Fibroblast of lung (primary cell): ENCODE results near the gene TIMM22. TPM values are rescaled to one million over a fixed set of nuclear protein-coding genes. Genes with fewer than 3 reads are reported as not detected.
"Not testable (repeated sequence)": the region's sequence is repeated elsewhere in the genome, so short reads cannot be mapped to it uniquely, and the experiment has no call there.

Source experiments
- DNase-seq, 2 donors: peaks; one replicate each; pipeline versions ENCODE4 v3.0.0 to v3.0.0-alpha.2; 2010; ENCODE audit warnings: low read depth in 2 of 2
- H2AFZ ChIP-seq: 2 replicates; pipeline ENCODE4 v1.5.1; 2012; ENCODE audit warnings: low read length, control low read depth, inconsistent platforms
- H3K27ac ChIP-seq: 2 replicates; pipeline ENCODE4 v1.5.1; 2011; ENCODE audit warnings: low read length, control low read depth; ENCODE audit not compliant: insufficient read depth
- H3K27me3 ChIP-seq: 2 replicates; pipeline ENCODE4 v1.5.1; 2011; ENCODE audit warnings: mild to moderate bottlenecking, low read length; ENCODE audit not compliant: control insufficient read depth, insufficient read depth
- H3K36me3 ChIP-seq: 2 replicates; pipeline ENCODE4 v1.5.1; 2011; ENCODE audit warnings: low read length; ENCODE audit not compliant: control insufficient read depth, insufficient read depth
- H3K4me1 ChIP-seq: 2 replicates; pipeline ENCODE4 v1.5.1; 2011; ENCODE audit warnings: low read length; ENCODE audit not compliant: control insufficient read depth, insufficient read depth; ENCODE audit errors: extremely low read depth
- H3K4me2 ChIP-seq: 2 replicates; pipeline ENCODE4 v1.5.1; 2011; ENCODE audit warnings: low read length, control low read depth; ENCODE audit not compliant: insufficient read depth; ENCODE audit errors: extremely low read depth
- H3K4me3 ChIP-seq, 4 experiments: fragments of 200-600 bp in 1 of 4; sonication (generic) in 1 of 4; replicated peaks in 1 of 4; 2 replicates each; pipeline ENCODE4 v1.5.1; 2011 to 2016; ENCODE audit warnings: low read length in 4 of 4, low read depth in 3 of 4, mild to moderate bottlenecking in 3 of 4, control low read depth in 2 of 4, inconsistent platforms in 1 of 4, mixed read lengths in 1 of 4; ENCODE audit not compliant: insufficient read depth in 1 of 4; ENCODE audit errors: control extremely low read depth in 1 of 4
- H3K79me2 ChIP-seq: 2 replicates; pipeline ENCODE4 v1.5.1; 2012; ENCODE audit warnings: mild to moderate bottlenecking, low read length, inconsistent platforms; ENCODE audit not compliant: control insufficient read depth, insufficient read depth
- H3K9ac ChIP-seq: 2 replicates; pipeline ENCODE4 v1.5.1; 2011; ENCODE audit warnings: mild to moderate bottlenecking, low read length, control low read depth; ENCODE audit not compliant: insufficient read depth
- H3K9me3 ChIP-seq: 2 replicates; pipeline ENCODE4 v1.5.1; 2012; ENCODE audit warnings: low read depth, low read length; ENCODE audit not compliant: control insufficient read depth, insufficient read depth
- H4K20me1 ChIP-seq: 2 replicates; pipeline ENCODE4 v1.5.1; 2011; ENCODE audit warnings: low read length; ENCODE audit not compliant: control insufficient read depth, insufficient read depth; ENCODE audit errors: extremely low read depth
- CTCF ChIP-seq, 2 donors: IDR thresholded peaks in 1 of 2; conservative IDR thresholded peaks in 1 of 2; 1 replicate in 1 of 2; 2 replicates in 1 of 2; pipeline ENCODE4 v1.5.1; 2011 to 2012; ENCODE audit warnings: low read length in 2 of 2, control low read depth in 1 of 2, inconsistent platforms in 1 of 2, low read depth in 1 of 2, mild to moderate bottlenecking in 1 of 2
- EZH2 ChIP-seq: IDR thresholded peaks from 2 replicates; pipeline ENCODE4 v1.5.1; 2012; ENCODE audit warnings: low read length, control low read depth, mild to moderate bottlenecking; ENCODE audit errors: missing control alignments
- polyA plus RNA-seq, 2 donors: library from polyadenylated mRNA; depleted of rRNA in 1 of 2; stranded (reverse) in 1 of 2; unstranded in 1 of 2; fragments of >200 nt; gene quantifications; 2 replicates each; pipeline ENCODE4 v1.2.1, GENCODE V29; 2011 to 2012; ENCODE audit warnings: missing spikeins in 1 of 2
- total RNA-seq: library from RNA; depleted of rRNA; stranded (reverse); fragments of >200 nt; gene quantifications from 2 replicates; pipeline ENCODE4 v1.2.1, GENCODE V29; 2014

The TIMM22 gene
- total and polyA plus RNA-seq, 2 donors (not counting 1 experiment from before 2014, with no cell fraction given), result 13.4 to 17.4 TPM

GRCh38 chr17:973053-973452 lies 23.9 kb upstream of the TIMM22 start:
- H3K27ac ChIP-seq, result no peak overlapping the region
- peaks cover 40% of the 10 kb centered on the region for H3K79me2 ChIP-seq
- no peak overlapping the region for H3K4me3 ChIP-seq
- H3K4me1 ChIP-seq, result no peaks in the 10 kb centered on the region
- no peak overlapping the region for H2AFZ ChIP-seq
- H3K36me3 ChIP-seq, result no peaks in the 10 kb centered on the region
- DNase-seq, result peak in 1 of 2 donors; percentile 67
- no peak overlapping the region for H3K4me2 ChIP-seq
- TF ChIP-seq CTCF (conservative IDR thresholded peaks at IDR 0.05 in 1 of 2, IDR thresholded peaks at IDR 0.05 in 1 of 2; ENCODE audit: low read depth in 1 of 2, low read length in 2 of 2) (no peak), EZH2 (no peak)
- H3K27me3 ChIP-seq, result no peaks in the 10 kb centered on the region
- no peak overlapping the region for H3K9ac ChIP-seq
- H4K20me1 ChIP-seq, result no peaks in the 10 kb centered on the region
- H3K9me3 ChIP-seq, result no peaks in the 10 kb centered on the region

- DNase-seq, H3K27me3 ChIP-seq, H4K20me1 ChIP-seq, H3K4me3 ChIP-seq, H3K4me1 ChIP-seq, H3K9me3 ChIP-seq, H3K9ac ChIP-seq, H3K27ac ChIP-seq, H3K36me3 ChIP-seq, H3K4me2 ChIP-seq, H2AFZ ChIP-seq: not testable (repeated sequence)
- H3K79me2 ChIP-seq, result peaks cover 39% of the 10 kb centered on the region
These were observed 22.2 kb upstream of the TIMM22 start for GRCh38 chr17:974778-975177.

DNA sequence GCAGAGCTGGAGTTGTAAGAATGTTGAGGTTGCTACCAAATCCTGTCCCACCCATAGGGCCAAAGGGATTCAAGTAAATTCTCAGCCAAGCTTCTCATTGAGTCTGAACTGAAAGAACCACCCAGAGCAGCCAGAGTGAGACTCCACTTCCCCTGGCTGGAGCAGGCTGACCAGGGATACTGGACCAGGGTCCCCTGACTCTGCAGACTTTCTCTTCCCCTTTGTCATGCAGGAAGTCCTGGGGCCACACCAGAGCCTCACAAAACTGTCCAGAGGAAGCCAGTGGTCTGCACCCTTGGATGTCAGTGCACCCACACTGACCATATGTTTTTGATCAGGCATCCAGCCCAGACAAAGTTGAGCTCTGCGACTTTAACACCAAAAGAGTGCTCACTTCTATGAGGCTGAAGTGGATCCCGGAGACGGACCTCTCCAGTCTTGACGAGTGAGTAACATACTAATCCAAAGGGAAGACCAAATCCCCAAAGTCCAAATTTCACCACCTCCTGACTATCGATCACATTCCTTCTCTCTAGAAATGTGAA lies 21.5 kb upstream of the TIMM22 start:
- Histone ChIP-seq H3K9me3 (no peaks in the 10 kb centered on the region), H3K27ac (peak overlapping the region; percentile 11), H3K4me3 (peak overlapping the region in 1 of 4 experiments; percentile 23), H3K4me2 (peak overlapping the region; percentile 45), H3K4me1 (no peaks in the 10 kb centered on the region), H3K27me3 (no peaks in the 10 kb centered on the region), H3K9ac (no peak overlapping the region), H2AFZ (no peak overlapping the region), H3K36me3 (no peaks in the 10 kb centered on the region), H4K20me1 (no peaks in the 10 kb centered on the region), H3K79me2 (peaks cover 35% of the 10 kb centered on the region)
- DNase-seq, result peak in 1 of 2 donors; percentile 40
- TF ChIP-seq EZH2 (no peak), CTCF (conservative IDR thresholded peaks at IDR 0.05 in 1 of 2, IDR thresholded peaks at IDR 0.05 in 1 of 2; ENCODE audit: low read depth in 1 of 2, low read length in 2 of 2) (no peak)
